ENCODE data around the gene SH2D4B.

- TF ChIP-seq CTCF (IDR thresholded peaks at IDR 0.05), result no peak
- no peak for TF ChIP-seq EP300 (IDR thresholded peaks at IDR 0.05)
- no peak for TF ChIP-seq POLR2A (IDR thresholded peaks at IDR 0.05)
- no peak for TF ChIP-seq POLR2AphosphoS5 (IDR thresholded peaks at IDR 0.05)
These were observed 71.6 kb downstream of the SH2D4B start for GRCh38 chr10:80609331-80609730.

Data from sigmoid colon (tissue), 4 donors.